BLaER1 treated with 17β-estradiol and CSF1 and Interleukin-3, amounts not matched to agents 10 nM and 100 nM (cell line): ENCODE results near the gene SIGLEC10.
A peak's percentile ranks its signal among the peaks of the same experiment; 100 is the strongest.

Experiments used
- H3K27ac ChIP-seq, 11 experiments: shearing (Covaris generic); formaldehyde crosslinking; 2 replicates each; pipeline ENCODE4 v1.8.1; 2022
- H3K27me3 ChIP-seq, 11 experiments: shearing (Covaris generic); formaldehyde crosslinking; 2 replicates each; pipeline ENCODE4 v1.8.1; 2022
- H3K36me3 ChIP-seq, 11 experiments: shearing (Covaris generic); formaldehyde crosslinking; 2 replicates each; pipeline ENCODE4 v1.8.1; 2022
- H3K4me1 ChIP-seq, 10 experiments: shearing (Covaris generic); formaldehyde crosslinking; 2 replicates each; pipeline ENCODE4 v1.8.1; 2022
- H3K4me2 ChIP-seq, 11 experiments: shearing (Covaris generic); formaldehyde crosslinking; 2 replicates each; pipeline ENCODE4 v1.8.1; 2022
- H3K4me3 ChIP-seq, 10 experiments: shearing (Covaris generic); formaldehyde crosslinking; 2 replicates each; pipeline ENCODE4 v1.8.1; 2022
- H3K9ac ChIP-seq, 11 experiments: shearing (Covaris generic); formaldehyde crosslinking; 2 replicates each; pipeline ENCODE4 v1.8.1; 2022
- H3K9me3 ChIP-seq, 11 experiments: shearing (Covaris generic); formaldehyde crosslinking; replicated peaks in 1 of 11; 2 replicates each; pipeline ENCODE4 v1.8.1; 2022
- H4K20me1 ChIP-seq, 11 experiments: shearing (Covaris generic); formaldehyde crosslinking; 2 replicates each; pipeline ENCODE4 v1.8.1; 2022
- Cebpa-rat ChIP-seq, 11 experiments: shearing (Covaris generic); IDR thresholded peaks; 2 replicates each; pipeline ENCODE4 v1.8.1; 2022

Gene SIGLEC10

DNA sequence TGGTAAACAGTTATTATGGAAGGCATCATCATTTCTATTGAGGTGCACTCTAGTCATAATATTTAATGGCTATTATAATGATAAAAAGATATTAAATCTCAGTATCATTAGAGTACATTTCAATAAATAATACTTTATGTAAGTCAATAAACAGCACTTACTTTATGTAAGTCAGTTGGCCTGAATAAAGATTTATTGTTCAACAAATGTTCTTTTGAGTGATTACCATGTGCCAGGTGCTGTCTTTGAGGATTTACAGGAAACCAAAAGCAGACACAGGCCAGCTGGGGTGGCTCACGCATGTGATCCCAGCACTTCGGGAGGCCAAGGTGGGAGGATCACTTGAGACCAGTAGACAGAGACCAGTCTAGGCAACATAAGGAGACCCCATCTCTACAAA lies 40.0 kb downstream of the SIGLEC10 start:
- H3K4me2 ChIP-seq = peak overlapping the region in 5 of 11 experiments; percentile 0 to 98 (median 37); a peak in 9 of 22 replicates
- no peak for TF ChIP-seq Cebpa-rat (IDR thresholded peaks at IDR 0.05)

DNA sequence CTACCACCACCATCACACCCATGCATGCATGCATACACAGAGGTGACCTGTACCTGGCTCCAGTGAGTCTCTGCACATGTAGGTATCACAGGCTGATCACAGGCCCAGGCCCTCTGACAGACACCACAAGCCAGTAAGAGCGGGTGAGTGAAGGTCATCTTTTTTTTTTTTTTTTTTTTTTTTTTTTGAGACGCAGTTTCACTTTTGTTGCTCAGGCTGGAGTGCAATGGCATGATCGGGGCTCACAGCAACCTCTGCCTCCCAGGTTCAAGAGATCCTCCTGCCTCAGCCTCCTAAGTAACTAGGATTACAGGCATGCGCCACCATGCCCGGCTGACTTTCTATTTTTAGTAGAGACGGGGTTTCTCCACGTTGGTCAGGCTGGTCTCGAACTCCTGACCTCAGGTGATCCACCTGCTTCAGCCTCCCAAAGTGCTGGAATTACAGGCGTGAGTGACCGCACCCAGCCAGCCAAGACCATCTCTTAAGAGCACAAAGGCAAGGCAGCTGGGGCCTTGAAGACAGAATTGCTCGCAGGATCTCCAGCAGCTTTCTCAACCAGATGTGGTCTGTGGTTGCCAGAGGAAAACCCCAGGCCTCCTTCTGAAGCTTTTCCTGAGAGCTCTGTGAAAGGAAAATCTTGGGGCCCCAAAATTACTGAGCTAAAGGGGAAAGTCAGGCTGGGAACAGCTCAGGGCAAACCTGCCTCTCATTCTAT lies 41.8 kb downstream of the SIGLEC10 start:
- H3K27ac ChIP-seq = peak overlapping the region in 10 of 11 experiments; percentile 41 to 100 (median 98); a peak in 19 of 22 replicates
- TF ChIP-seq Cebpa-rat (IDR thresholded peaks at IDR 0.05) = peak in 8 of 11 experiments; percentile 32 to 86 (median 63); a peak in 12 of 22 replicates

More for the DNA sequence above, 40.0 kb downstream of the SIGLEC10 start:
- no peak overlapping the region for H3K4me3 ChIP-seq
- no peak overlapping the region for H3K9ac ChIP-seq
- peak overlapping the region in 5 of 11 experiments; percentile 26 to 98 (median 37); a peak in 6 of 22 replicates for H3K27ac ChIP-seq
- no peaks in the 10 kb centered on the region for H4K20me1 ChIP-seq
- peaks cover 6 to 18% (median 12%) of the 10 kb centered on the region in 11 experiments; a peak in 21 of 22 replicates for H3K9me3 ChIP-seq
- H3K4me1 ChIP-seq = peaks cover 41 to 78% (median 72%) of the 10 kb centered on the region in 10 experiments
- H3K36me3 ChIP-seq = no peaks in the 10 kb centered on the region; a peak in 1 of 22 replicates
- no peaks in the 10 kb centered on the region for H3K27me3 ChIP-seq

DNA sequence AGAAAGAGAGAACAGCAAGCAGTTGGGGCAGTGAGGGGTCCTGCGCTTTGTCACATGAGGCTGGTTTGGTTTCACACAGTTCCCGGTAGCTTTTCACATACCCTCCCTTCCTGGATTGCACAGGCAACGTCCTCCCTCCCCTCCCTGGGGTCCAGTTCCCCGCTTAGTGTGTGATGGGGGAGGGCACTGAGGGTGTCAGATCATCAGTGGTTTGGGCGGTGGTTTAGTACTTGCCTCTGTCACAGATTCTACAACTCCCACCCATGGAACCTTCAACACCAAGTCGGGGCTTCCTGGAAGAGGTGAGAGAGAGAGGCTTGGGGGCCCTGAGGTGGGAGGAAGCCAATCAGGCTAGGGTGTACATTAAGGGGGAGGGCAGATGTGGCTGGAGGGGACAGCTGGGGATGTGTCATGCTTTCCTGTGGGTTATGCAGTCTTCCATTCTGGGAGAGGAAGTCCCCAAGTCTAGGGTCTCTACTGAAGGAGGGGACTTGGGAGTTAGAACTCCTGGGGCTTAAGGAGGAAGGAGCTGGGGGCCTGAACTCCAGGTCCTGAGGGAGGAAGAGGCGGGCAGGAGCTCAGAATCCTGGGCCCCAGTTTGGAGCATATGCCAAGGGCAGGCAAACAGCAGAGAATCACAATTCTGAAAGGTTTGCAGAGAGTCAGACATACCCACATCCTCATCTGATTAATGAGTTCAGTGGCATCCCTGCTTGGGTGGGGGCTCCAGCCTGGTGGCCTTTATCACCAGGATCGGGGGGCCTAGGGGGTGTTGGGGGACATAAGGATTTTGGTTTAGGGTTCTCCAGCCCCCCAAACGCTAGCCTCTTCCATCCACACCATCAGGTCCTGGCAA lies 44.6 kb downstream of the SIGLEC10 start, which contains the start of gene NKG7:
TSS of gene NKG7 (minus strand) at position 6 of the 856 bp plus-strand sequence. CDS start 119 bp downstream, outside the sequence.
- peak within 1 kb of the TSS; percentile 16 to 87 (median 66); a peak in 19 of 20 replicates for H3K4me3 ChIP-seq
- peak within 1 kb of the TSS; percentile 67 to 96 (median 93) for H3K9ac ChIP-seq
- H3K4me1 ChIP-seq = peaks cover 83 to 96% (median 93%) of the 10 kb centered on the region in 10 experiments
- 0 out of 22 replicates have a peak, but pooled peaks cover 0 to 5% (median 0%) of the 10 kb centered on the region in 11 experiments for H3K9me3 ChIP-seq
- 0 out of 22 replicates have a peak, but pooled peaks cover 0 to 5% (median 0%) of the 10 kb centered on the region in 11 experiments for H3K36me3 ChIP-seq
- H4K20me1 ChIP-seq = no peaks in the 10 kb centered on the region
- H3K4me2 ChIP-seq = peak within 1 kb of the TSS; percentile 78 to 100 (median 99)
- TF ChIP-seq Cebpa-rat (IDR thresholded peaks at IDR 0.05) = peak in 8 of 11 experiments; percentile 47 to 96 (median 73); a peak in 10 of 22 replicates
- H3K27ac ChIP-seq = peak within 1 kb of the TSS; percentile 39 to 100 (median 98); a peak in 21 of 22 replicates
- no peaks in the 10 kb centered on the region for H3K27me3 ChIP-seq

More for the DNA sequence above, 41.8 kb downstream of the SIGLEC10 start:
- peak overlapping the region; percentile 62 to 100 (median 98) for H3K4me2 ChIP-seq
- peak overlapping the region in 10 of 11 experiments; percentile 6 to 73 (median 63); a peak in 18 of 22 replicates for H3K9ac ChIP-seq
- H3K27me3 ChIP-seq = no peaks in the 10 kb centered on the region
- H3K36me3 ChIP-seq = no peaks in the 10 kb centered on the region
- H4K20me1 ChIP-seq = no peaks in the 10 kb centered on the region
- peaks cover 0 to 5% (median 0%) of the 10 kb centered on the region in 11 experiments; a peak in 3 of 22 replicates for H3K9me3 ChIP-seq
- peak overlapping the region in 3 of 10 experiments; percentile 3 to 26 (median 18); a peak in 2 of 20 replicates for H3K4me3 ChIP-seq
- peaks cover 59 to 91% (median 86%) of the 10 kb centered on the region in 10 experiments for H3K4me1 ChIP-seq

GRCh38 chr19:51372021-51372648 lies 45.3 kb downstream of the SIGLEC10 start:
- peaks cover 83 to 91% (median 88%) of the 10 kb centered on the region in 10 experiments for H3K4me1 ChIP-seq
- H3K4me2 ChIP-seq = peak overlapping the region; percentile 78 to 100 (median 99)
- H3K36me3 ChIP-seq = 0 out of 22 replicates have a peak, but pooled peaks cover 0 to 5% (median 0%) of the 10 kb centered on the region in 11 experiments
- TF ChIP-seq Cebpa-rat (IDR thresholded peaks at IDR 0.05) = no peak
- no peaks in the 10 kb centered on the region for H3K27me3 ChIP-seq
- H4K20me1 ChIP-seq = no peaks in the 10 kb centered on the region
- peak overlapping the region; percentile 16 to 87 (median 66); a peak in 19 of 20 replicates for H3K4me3 ChIP-seq
- H3K27ac ChIP-seq = peak overlapping the region; percentile 39 to 100 (median 98); a peak in 21 of 22 replicates
- 0 out of 22 replicates have a peak, but pooled peaks cover 0 to 5% (median 0%) of the 10 kb centered on the region in 11 experiments for H3K9me3 ChIP-seq
- peak overlapping the region; percentile 67 to 96 (median 93) for H3K9ac ChIP-seq

DNA sequence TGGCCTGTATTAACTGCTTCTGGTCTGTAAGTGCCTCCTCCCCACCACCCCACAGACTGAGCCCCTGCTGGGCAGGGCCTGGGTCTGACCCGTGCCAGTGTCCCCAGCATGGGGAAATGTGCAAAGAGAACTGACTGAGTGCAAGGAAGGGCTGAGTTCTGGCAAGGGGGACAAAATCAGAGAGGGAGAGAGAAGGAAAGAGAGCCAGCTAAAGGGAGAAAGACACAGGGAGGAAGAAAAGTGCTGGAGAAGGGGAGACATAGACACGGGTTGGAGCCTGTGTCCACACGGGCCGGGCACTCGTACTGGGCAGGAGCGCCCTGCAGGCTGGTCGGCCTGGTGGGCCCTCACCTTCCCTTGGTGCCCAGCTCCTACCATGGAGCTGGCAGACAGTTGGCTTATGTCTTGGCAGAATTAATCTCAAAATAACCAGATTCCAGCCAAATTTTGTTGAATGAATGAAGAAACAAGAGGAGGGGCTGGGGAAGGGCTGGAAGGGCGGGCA lies 46.2 kb downstream of the SIGLEC10 start:
- Histone ChIP-seq H3K4me2 (peak overlapping the region; percentile 78 to 100 (median 99)), H3K4me3 (peak overlapping the region in 9 of 10 experiments; percentile 41 to 87 (median 67); a peak in 19 of 20 replicates), H3K27ac (peak overlapping the region in 10 of 11 experiments; percentile 76 to 100 (median 98); a peak in 19 of 22 replicates), H3K36me3 (0 out of 22 replicates have a peak, but pooled peaks cover 0 to 5% (median 0%) of the 10 kb centered on the region in 11 experiments), H3K27me3 (no peaks in the 10 kb centered on the region), H3K4me1 (peaks cover 78 to 82% (median 80%) of the 10 kb centered on the region in 10 experiments), H4K20me1 (no peaks in the 10 kb centered on the region), H3K9ac (peak overlapping the region; percentile 17 to 96 (median 93); a peak in 20 of 22 replicates), H3K9me3 (0 out of 22 replicates have a peak, but pooled peaks cover 0 to 5% (median 0%) of the 10 kb centered on the region in 11 experiments)
- no peak for TF ChIP-seq Cebpa-rat (IDR thresholded peaks at IDR 0.05)

- H3K27me3 ChIP-seq = no peaks in the 10 kb centered on the region
These were observed 47.2 kb downstream of the SIGLEC10 start for GRCh38 chr19:51370230-51370629.

More at GRCh38 chr19:51370230-51370629, 47.2 kb downstream of the SIGLEC10 start:
- Histone ChIP-seq H3K4me3 (peak overlapping the region in 7 of 10 experiments; percentile 41 to 87 (median 72); a peak in 12 of 20 replicates), H3K9me3 (0 out of 22 replicates have a peak, but pooled peaks cover 0 to 5% (median 0%) of the 10 kb centered on the region in 11 experiments), H3K4me1 (peaks cover 70 to 78% (median 75%) of the 10 kb centered on the region in 10 experiments), H3K4me2 (peak overlapping the region; percentile 78 to 100 (median 99)), H3K27ac (peak overlapping the region in 10 of 11 experiments; percentile 36 to 100 (median 98); a peak in 17 of 22 replicates), H4K20me1 (no peaks in the 10 kb centered on the region), H3K9ac (peak overlapping the region; percentile 17 to 96 (median 93); a peak in 15 of 22 replicates), H3K36me3 (0 out of 22 replicates have a peak, but pooled peaks cover 0 to 5% (median 0%) of the 10 kb centered on the region in 11 experiments)
- no peak for TF ChIP-seq Cebpa-rat (IDR thresholded peaks at IDR 0.05)
